HEK293T (cell line): ENCODE data around the gene PLSCR4.

Source experiments
- ELF4 ChIP-seq: fragments of 450-650 bp; IDR thresholded peaks from 2 replicates; pipeline ENCODE4 v1.6.1; 2017; ENCODE audit warnings: antibody characterized with exemption
- FOXK2 ChIP-seq: fragments of 450-650 bp; IDR thresholded peaks from 2 replicates; pipeline ENCODE4 v1.6.1; 2016; ENCODE audit warnings: mild to moderate bottlenecking
- FOXM1 ChIP-seq: fragments of 450-650 bp; IDR thresholded peaks from 2 replicates; pipeline ENCODE4 v1.6.1; 2017; ENCODE audit warnings: mild to moderate bottlenecking, borderline replicate concordance
- HDGF ChIP-seq: fragments of 450-650 bp; IDR thresholded peaks from 2 replicates; pipeline ENCODE4 v1.6.1; 2017; ENCODE audit warnings: antibody characterized with exemption, borderline replicate concordance
- NFRKB ChIP-seq: fragments of 450-650 bp; IDR thresholded peaks from 2 replicates; pipeline ENCODE4 v1.6.1; 2016; ENCODE audit warnings: mild to moderate bottlenecking, moderate library complexity
- SP1 ChIP-seq: fragments of 450-650 bp; IDR thresholded peaks from 2 replicates; pipeline ENCODE4 v1.6.1; 2017
- TF ChIP-seq, protein P1 (sequence below): fragments of 450-650 bp; IDR thresholded peaks from 2 replicates; pipeline ENCODE4 v1.6.1; 2016

DNA sequence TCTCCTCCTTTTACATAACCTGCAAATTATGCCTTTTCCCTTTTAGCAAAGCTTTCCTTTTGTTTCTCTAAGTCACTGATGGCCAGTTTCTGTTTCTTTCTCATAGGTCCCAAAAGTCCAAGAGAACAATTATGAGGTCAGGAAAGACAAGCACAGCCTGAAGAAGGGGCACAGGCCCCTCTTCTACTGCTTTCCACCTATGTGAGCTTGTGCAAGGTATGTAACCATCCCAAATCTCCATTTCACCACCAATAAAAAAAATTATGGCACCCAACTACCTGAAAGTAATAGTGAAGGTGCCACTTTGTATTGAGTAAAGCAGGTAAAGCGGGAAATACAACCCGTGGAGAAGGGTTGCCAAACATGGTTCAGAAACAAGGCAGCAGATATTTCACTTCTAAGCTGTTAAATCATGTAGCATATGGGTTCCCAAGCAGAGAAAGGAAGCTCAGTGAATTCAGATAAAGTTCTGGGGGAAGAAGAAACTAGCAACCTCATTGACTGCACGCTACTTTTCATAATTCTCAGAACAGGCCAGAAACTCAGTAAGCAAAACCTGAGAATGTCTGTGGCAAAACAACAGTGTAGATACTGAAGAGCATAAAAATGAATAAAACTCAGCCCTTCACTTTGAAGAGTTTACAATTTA, 94.1 kb downstream of the PLSCR4 start:
- TF ChIP-seq HDGF (no peak), SP1 (no peak), FOXM1 (no peak), FOXK2 (no peak), NFRKB (no peak), ELF4 (no peak)
- TF ChIP-seq, protein P1, sequence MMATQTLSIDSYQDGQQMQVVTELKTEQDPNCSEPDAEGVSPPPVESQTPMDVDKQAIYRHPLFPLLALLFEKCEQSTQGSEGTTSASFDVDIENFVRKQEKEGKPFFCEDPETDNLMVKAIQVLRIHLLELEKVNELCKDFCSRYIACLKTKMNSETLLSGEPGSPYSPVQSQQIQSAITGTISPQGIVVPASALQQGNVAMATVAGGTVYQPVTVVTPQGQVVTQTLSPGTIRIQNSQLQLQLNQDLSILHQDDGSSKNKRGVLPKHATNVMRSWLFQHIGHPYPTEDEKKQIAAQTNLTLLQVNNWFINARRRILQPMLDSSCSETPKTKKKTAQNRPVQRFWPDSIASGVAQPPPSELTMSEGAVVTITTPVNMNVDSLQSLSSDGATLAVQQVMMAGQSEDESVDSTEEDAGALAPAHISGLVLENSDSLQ, result no peak
